ENCODE measurements around the gene DNAJC21. TPM values are rescaled to one million over a fixed set of nuclear protein-coding genes. Genes with fewer than 3 reads are reported as not detected.
"Not testable (repeated sequence)": the region's sequence is repeated elsewhere in the genome, so short reads cannot be mapped to it uniquely, and the experiment has no call there.

The DNAJC21 gene
- total and polyA plus RNA-seq, 7 donors, result 49.3 to 113 (median 64.3) TPM

GRCh38 chr5:34968258-34968657 lies 38.9 kb downstream of the DNAJC21 start:
- H3K4me3 ChIP-seq, result no peak overlapping the region
- WGBS, 3 donors, result 91 to 96% (median 96%) methylated on average over 2 of the region's 2 CpGs
- no peaks in the 10 kb centered on the region for H3K9me3 ChIP-seq
- no peaks in the 10 kb centered on the region for H3K36me3 ChIP-seq (ENCODE audit: insufficient read depth in 1 of 2, low read depth in 1 of 2)
- no peak overlapping the region for H3K27ac ChIP-seq
- H3K27me3 ChIP-seq (ENCODE audit: insufficient read depth in 3 of 3, low read length in 2 of 3), result no peaks in the 10 kb centered on the region
- DNase-seq, result no peak
- no peaks in the 10 kb centered on the region for H3K4me1 ChIP-seq
- no peak for ATAC-seq
- TF ChIP-seq CTCF (IDR thresholded peaks at IDR 0.05), result no peak
- intact Hi-C loops (cut with DNase I), result no loop called here

- H3K9me3 ChIP-seq, result no peaks in the 10 kb centered on the region
- no peaks in the 10 kb centered on the region for H3K4me1 ChIP-seq
- TF ChIP-seq CTCF (IDR thresholded peaks at IDR 0.05), result no peak
- H3K36me3 ChIP-seq (ENCODE audit: insufficient read depth in 1 of 2, low read depth in 1 of 2), result no peaks in the 10 kb centered on the region
- no peak overlapping the region for H3K27ac ChIP-seq
- intact Hi-C loops (cut with DNase I), result no loop called here
- no peaks in the 10 kb centered on the region for H3K27me3 ChIP-seq (ENCODE audit: insufficient read depth in 3 of 3, low read length in 2 of 3)
- H3K4me3 ChIP-seq, result no peak overlapping the region
- ATAC-seq, result no peak
- DNase-seq, result no peak
- WGBS, 3 donors, result 57 to 79% (median 74%) methylated on average over 1 of the region's 1 CpG
Observed at GRCh38 chr5:34970552-34970951, 41.2 kb downstream of the DNAJC21 start.

- H3K9me3 ChIP-seq; intact Hi-C loops (cut with DNase I); ATAC-seq; H3K27ac ChIP-seq; H3K27me3 ChIP-seq (ENCODE audit: insufficient read depth in 3 of 3, low read length in 2 of 3); DNase-seq; H3K36me3 ChIP-seq (ENCODE audit: insufficient read depth in 1 of 2, low read depth in 1 of 2); H3K4me3 ChIP-seq; H3K4me1 ChIP-seq: not testable (repeated sequence)
- WGBS, 3 donors, result 88 to 97% (median 95%) methylated on average over 2 of the region's 4 CpGs
Observed at GRCh38 chr5:34971655-34972054, 42.3 kb downstream of the DNAJC21 start.

- no peak for ATAC-seq
- no peak for DNase-seq
- H3K36me3 ChIP-seq (ENCODE audit: insufficient read depth in 1 of 2, low read depth in 1 of 2), result no peaks in the 10 kb centered on the region
- no peaks in the 10 kb centered on the region for H3K27me3 ChIP-seq (ENCODE audit: insufficient read depth in 3 of 3, low read length in 2 of 3)
- no peaks in the 10 kb centered on the region for H3K9me3 ChIP-seq
- H3K4me1 ChIP-seq, result no peaks in the 10 kb centered on the region
- TF ChIP-seq CTCF (IDR thresholded peaks at IDR 0.05), result no peak
- no peak overlapping the region for H3K4me3 ChIP-seq
- intact Hi-C loops (cut with DNase I), result no loop called here
- no peak overlapping the region for H3K27ac ChIP-seq
- 59 to 64% (median 61%) methylated on average over 5 of the region's 5 CpGs for WGBS, 3 donors
Observed at GRCh38 chr5:34976347-34976746, 47.0 kb downstream of the DNAJC21 start.

GRCh38 chr5:34977934-34978613 lies 48.7 kb downstream of the DNAJC21 start:
- no peak for TF ChIP-seq CTCF (IDR thresholded peaks at IDR 0.05)
- ATAC-seq (no peak), DNase-seq (no peak)
- 46 to 82% (median 48%) methylated on average over 2 of the region's 2 CpGs for WGBS, 3 donors
- H3K9me3 ChIP-seq, result no peaks in the 10 kb centered on the region
- H3K4me3 ChIP-seq, result no peak overlapping the region
- no peaks in the 10 kb centered on the region for H3K27me3 ChIP-seq (ENCODE audit: insufficient read depth in 3 of 3, low read length in 2 of 3)
- H3K4me1 ChIP-seq, result no peaks in the 10 kb centered on the region
- H3K27ac ChIP-seq, result no peak overlapping the region
- no peaks in the 10 kb centered on the region for H3K36me3 ChIP-seq (ENCODE audit: insufficient read depth in 1 of 2, low read depth in 1 of 2)
- intact Hi-C loops (cut with DNase I), result no loop called here
